Measurements from ENCODE around the gene C14orf119. TPM values are rescaled to one million over a fixed set of nuclear protein-coding genes. Genes with fewer than 3 reads are reported as not detected.

The C14orf119 gene
- total and polyA plus RNA-seq, 4 experiments from 2014 or later: 49.7 to 147 (median 67.1) TPM

GRCh38 chr14:23077962-23078361 is 17.3 kb upstream of the C14orf119 start:
- H3K27me3 Mint-ChIP-seq: no peaks in the 10 kb centered on the region
- Histone ChIP-seq H3K4me1 (ENCODE audit: insufficient read depth, low read length) (no peaks in the 10 kb centered on the region), H3K27ac (ENCODE audit: low read depth, low read length) (no peak overlapping the region), H3K36me3 (ENCODE audit: insufficient read depth, low read length) (peaks cover 83% of the 10 kb centered on the region), H3K27me3 (ENCODE audit: insufficient read depth, low read length) (no peaks in the 10 kb centered on the region), H3K4me3 (ENCODE audit: low read length in 2 of 2) (no peak overlapping the region), H3K9me3 (ENCODE audit: control insufficient read depth in 1 of 2, low read length in 2 of 2) (no peaks in the 10 kb centered on the region)
- CTCF ChIA-PET (ENCODE audit: partially characterized antibody): interaction anchor here (1.0 to 5.6 kb wide), 21 partner anchors 8 to 358 kb away, joined by 3 to 47 read pairs (median 6); partner anchors contain the start of genes ACIN1, C14orf119, CDH24 and CEBPE
- H3K4me1 Mint-ChIP-seq: peaks cover 0 to 9% (median 8%) of the 10 kb centered on the region in 4 donors
- no peak for DNase-seq
- peaks cover 51 to 79% of the 10 kb centered on the region in 2 donors for H3K36me3 Mint-ChIP-seq
- intact Hi-C loops (cut with micrococcal nuclease): loop anchor here (1.0 to 2.0 kb wide), 3 partner anchors 9 to 109 kb away; no protein-coding TSS in a partner anchor
- no peak overlapping the region for H3K4me3 Mint-ChIP-seq
- POLR2A ChIA-PET (ENCODE audit: partially characterized antibody): interaction anchor here (0.9 to 2.4 kb wide), 4 partner anchors 9 to 43 kb away, joined by 3 to 16 read pairs (median 4); partner anchors contain the start of genes ACIN1 and C14orf119
- peak overlapping the region in 1 of 7 donors; percentile 59 for H3K27ac Mint-ChIP-seq
- H3K9me3 Mint-ChIP-seq: no peaks in the 10 kb centered on the region

GRCh38 chr14:23078692-23079116 is 16.6 kb upstream of the C14orf119 start:
- no peak overlapping the region for H3K4me3 ChIP-seq (ENCODE audit: low read length in 2 of 2)
- intact Hi-C loops (cut with micrococcal nuclease): no loop called here
- Mint-ChIP-seq H3K4me1 (peaks cover 0 to 9% (median 8%) of the 10 kb centered on the region in 4 donors), H3K36me3 (peaks cover 51 to 80% of the 10 kb centered on the region in 2 donors), H3K27me3 (no peaks in the 10 kb centered on the region), H3K4me3 (no peak overlapping the region), H3K27ac (peak overlapping the region in 1 of 7 donors; percentile 9), H3K9me3 (no peaks in the 10 kb centered on the region)
- no peaks in the 10 kb centered on the region for H3K27me3 ChIP-seq (ENCODE audit: insufficient read depth, low read length)
- CTCF ChIA-PET (ENCODE audit: partially characterized antibody): interaction anchor here (1.1 to 5.6 kb wide), 7 partner anchors 10 to 92 kb away, joined by 3 to 47 read pairs (median 9); partner anchors contain the start of genes ACIN1, C14orf119 and CDH24
- POLR2A ChIA-PET (ENCODE audit: partially characterized antibody): no interaction called here
- no peaks in the 10 kb centered on the region for H3K9me3 ChIP-seq (ENCODE audit: control insufficient read depth in 1 of 2, low read length in 2 of 2)
- H3K27ac ChIP-seq (ENCODE audit: low read depth, low read length): no peak overlapping the region
- DNase-seq: no peak
- H3K36me3 ChIP-seq (ENCODE audit: insufficient read depth, low read length): peaks cover 83% of the 10 kb centered on the region
- H3K4me1 ChIP-seq (ENCODE audit: insufficient read depth, low read length): no peaks in the 10 kb centered on the region

DNA sequence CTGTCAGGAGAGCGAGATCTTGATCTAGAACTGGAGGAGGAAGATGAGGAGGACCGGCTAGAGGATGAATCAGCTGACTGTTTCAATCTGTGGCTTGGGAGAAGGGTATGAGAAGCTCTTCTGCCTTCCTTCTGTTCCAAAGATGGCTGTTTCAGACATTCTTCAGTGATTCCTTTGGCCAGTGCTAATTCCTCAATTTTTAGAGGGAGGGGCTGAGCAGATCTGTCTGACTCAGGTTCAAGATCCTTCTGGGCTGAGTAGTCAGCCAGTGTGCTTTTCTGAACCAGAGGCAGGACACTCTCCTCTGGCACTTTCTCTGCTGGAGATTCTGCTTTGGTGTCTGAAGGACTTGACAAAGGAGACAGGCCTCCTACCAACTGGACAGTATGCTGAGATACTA is 15.6 kb upstream of the C14orf119 start:
- Mint-ChIP-seq H3K27ac (no peak overlapping the region), H3K36me3 (peaks cover 54 to 75% of the 10 kb centered on the region in 2 donors), H3K4me3 (no peak overlapping the region), H3K4me1 (peaks cover 0 to 9% (median 8%) of the 10 kb centered on the region in 4 donors), H3K9me3 (no peaks in the 10 kb centered on the region), H3K27me3 (no peaks in the 10 kb centered on the region)
- ChIA-PET CTCF (ENCODE audit: partially characterized antibody) (interaction anchor here (1.3 to 5.6 kb wide), 5 partner anchors 11 to 92 kb away, joined by 3 to 47 read pairs (median 6); partner anchors contain the start of genes ACIN1 and C14orf119), POLR2A (ENCODE audit: partially characterized antibody) (interaction anchor here (0.5 to 0.9 kb wide), 3 partner anchors 8 to 20 kb away, joined by 3 to 4 read pairs (median 3); partner anchors contain the start of gene ACIN1)
- H3K9me3 ChIP-seq (ENCODE audit: control insufficient read depth in 1 of 2, low read length in 2 of 2): no peaks in the 10 kb centered on the region
- intact Hi-C loops (cut with micrococcal nuclease): no loop called here
- no peak overlapping the region for H3K4me3 ChIP-seq (ENCODE audit: low read length in 2 of 2)
- no peak overlapping the region for H3K27ac ChIP-seq (ENCODE audit: low read depth, low read length)
- no peaks in the 10 kb centered on the region for H3K4me1 ChIP-seq (ENCODE audit: insufficient read depth, low read length)
- no peaks in the 10 kb centered on the region for H3K27me3 ChIP-seq (ENCODE audit: insufficient read depth, low read length)
- peaks cover 82% of the 10 kb centered on the region for H3K36me3 ChIP-seq (ENCODE audit: insufficient read depth, low read length)
- no peak for DNase-seq

DNA sequence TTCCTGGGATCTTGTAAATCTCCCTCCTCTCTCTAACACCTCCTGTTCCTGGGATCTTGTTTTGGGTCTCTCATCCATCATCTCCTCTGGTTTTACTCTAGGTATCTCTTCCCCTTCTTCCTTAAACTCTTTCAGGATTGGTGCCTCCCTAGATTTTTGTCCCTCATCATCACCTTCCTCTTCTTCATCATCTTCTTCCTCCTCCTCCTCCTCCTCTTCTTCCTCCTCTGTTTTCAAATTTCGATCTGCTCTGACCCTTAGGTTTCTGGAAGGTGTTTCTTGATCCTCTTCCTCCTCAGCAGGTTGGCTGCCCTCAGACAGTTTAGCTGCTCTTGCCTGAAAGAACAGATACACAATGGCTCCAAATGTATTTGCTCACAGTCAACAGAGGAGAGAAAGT is 14.8 kb upstream of the C14orf119 start:
- H3K4me1 Mint-ChIP-seq: peaks cover 2 to 9% (median 7%) of the 10 kb centered on the region in 4 donors
- Histone ChIP-seq H3K9me3 (ENCODE audit: control insufficient read depth in 1 of 2, low read length in 2 of 2) (no peaks in the 10 kb centered on the region), H3K4me3 (ENCODE audit: low read length in 2 of 2) (no peak overlapping the region), H3K4me1 (ENCODE audit: insufficient read depth, low read length) (no peaks in the 10 kb centered on the region), H3K27me3 (ENCODE audit: insufficient read depth, low read length) (no peaks in the 10 kb centered on the region), H3K27ac (ENCODE audit: low read depth, low read length) (no peak overlapping the region), H3K36me3 (ENCODE audit: insufficient read depth, low read length) (peaks cover 78% of the 10 kb centered on the region)
- H3K27me3 Mint-ChIP-seq: no peaks in the 10 kb centered on the region
- CTCF ChIA-PET (ENCODE audit: partially characterized antibody): interaction anchor here (0.7 to 5.6 kb wide), 8 partner anchors 8 to 92 kb away, joined by 3 to 47 read pairs (median 4); partner anchors contain the start of genes ACIN1 and C14orf119
- DNase-seq: no peak
- POLR2A ChIA-PET (ENCODE audit: partially characterized antibody): interaction anchor here (0.5 to 0.9 kb wide), 2 partner anchors 14 to 20 kb away, joined by 3 to 4 read pairs; partner anchors contain the start of gene ACIN1
- peaks cover 57 to 75% of the 10 kb centered on the region in 2 donors for H3K36me3 Mint-ChIP-seq
- H3K4me3 Mint-ChIP-seq: no peak overlapping the region
- intact Hi-C loops (cut with micrococcal nuclease): no loop called here
- H3K9me3 Mint-ChIP-seq: no peaks in the 10 kb centered on the region
- peak overlapping the region in 5 of 7 donors; percentile 13 to 86 (median 71) for H3K27ac Mint-ChIP-seq

DNA sequence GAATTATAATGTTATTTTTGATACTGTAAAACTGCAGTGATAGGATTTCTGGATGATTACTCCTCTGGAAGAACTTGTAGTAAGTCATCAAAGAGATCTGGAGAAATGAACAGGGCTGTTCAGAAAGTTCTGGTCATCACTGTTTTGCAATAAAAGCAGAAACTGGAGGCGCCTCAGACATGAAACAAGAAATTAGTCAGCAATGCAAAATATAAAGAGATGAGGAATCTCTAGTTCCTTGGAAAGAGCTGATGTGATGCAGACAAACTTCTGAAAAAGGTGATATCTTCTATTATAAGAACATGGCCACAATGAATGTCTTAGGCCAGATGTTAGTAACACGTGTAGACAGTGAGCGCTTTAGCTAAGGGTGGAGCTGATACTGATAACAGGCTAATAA is 9.8 kb upstream of the C14orf119 start:
- H3K4me3 ChIP-seq (ENCODE audit: low read length in 2 of 2): no peak overlapping the region
- peaks cover 19 to 37% (median 20%) of the 10 kb centered on the region in 4 donors for H3K4me1 Mint-ChIP-seq
- H3K9me3 ChIP-seq (ENCODE audit: control insufficient read depth in 1 of 2, low read length in 2 of 2): no peaks in the 10 kb centered on the region
- peaks cover 69% of the 10 kb centered on the region for H3K36me3 ChIP-seq (ENCODE audit: insufficient read depth, low read length)
- H3K4me1 ChIP-seq (ENCODE audit: insufficient read depth, low read length): peaks cover 5% of the 10 kb centered on the region
- ChIA-PET CTCF (ENCODE audit: partially characterized antibody) (interaction anchor here (1.1 to 2.1 kb wide), 7 partner anchors 8 to 99 kb away, joined by 3 to 8 read pairs (median 4); partner anchors contain the start of genes ACIN1 and C14orf119), POLR2A (ENCODE audit: partially characterized antibody) (interaction anchor here (0.8 to 1.1 kb wide), 2 partner anchors 9 kb away, joined by 3 to 6 read pairs; partner anchors contain the start of genes ACIN1 and C14orf119)
- H3K27me3 ChIP-seq (ENCODE audit: insufficient read depth, low read length): no peaks in the 10 kb centered on the region
- no peak for DNase-seq
- no peak overlapping the region for H3K27ac ChIP-seq (ENCODE audit: low read depth, low read length)
- intact Hi-C loops (cut with micrococcal nuclease): no loop called here
- H3K9me3 Mint-ChIP-seq: peaks cover 0 to 3% (median 0%) of the 10 kb centered on the region in 8 donors
- H3K27me3 Mint-ChIP-seq: no peaks in the 10 kb centered on the region
- no peak overlapping the region for H3K27ac Mint-ChIP-seq
- H3K4me3 Mint-ChIP-seq: no peak overlapping the region
- peaks cover 56 to 71% of the 10 kb centered on the region in 2 donors for H3K36me3 Mint-ChIP-seq

DNA sequence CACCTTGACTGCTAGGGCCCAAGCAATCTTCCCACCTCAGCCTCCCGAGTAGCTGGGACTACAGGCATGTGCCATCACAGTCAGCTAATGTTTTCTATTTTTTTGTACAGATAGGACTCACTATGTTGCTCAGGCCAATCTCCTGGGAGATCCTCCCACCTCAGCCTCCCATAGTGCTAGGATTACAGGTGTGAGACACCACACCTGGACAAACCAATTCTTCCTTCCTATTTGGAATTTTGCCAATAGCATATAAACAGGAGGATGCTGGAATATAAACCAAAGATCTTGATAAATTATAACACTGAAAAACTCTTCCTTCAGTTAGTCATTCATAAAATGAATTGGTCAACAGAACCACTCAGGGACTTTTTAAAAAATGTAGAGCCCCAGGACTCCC is 8.7 kb upstream of the C14orf119 start:
- Histone ChIP-seq H3K4me3 (ENCODE audit: low read length in 2 of 2) (no peak overlapping the region), H3K4me1 (ENCODE audit: insufficient read depth, low read length) (peaks cover 5% of the 10 kb centered on the region), H3K27ac (ENCODE audit: low read depth, low read length) (no peak overlapping the region), H3K27me3 (ENCODE audit: insufficient read depth, low read length) (no peaks in the 10 kb centered on the region), H3K36me3 (ENCODE audit: insufficient read depth, low read length) (peaks cover 62% of the 10 kb centered on the region), H3K9me3 (ENCODE audit: control insufficient read depth in 1 of 2, low read length in 2 of 2) (no peaks in the 10 kb centered on the region)
- CTCF ChIA-PET (ENCODE audit: partially characterized antibody): interaction anchor here (1.1 to 2.1 kb wide), 5 partner anchors 9 to 100 kb away, joined by 3 to 8 read pairs (median 4); no protein-coding TSS in a partner anchor
- POLR2A ChIA-PET (ENCODE audit: partially characterized antibody): interaction anchor here (0.7 kb wide), 1 partner anchor 26 kb away, joined by 3 read pairs; no protein-coding TSS in a partner anchor
- Mint-ChIP-seq H3K27me3 (no peaks in the 10 kb centered on the region), H3K9me3 (peaks cover 0 to 3% (median 0%) of the 10 kb centered on the region in 8 donors), H3K4me3 (no peak overlapping the region), H3K36me3 (peaks cover 50 to 63% of the 10 kb centered on the region in 2 donors), H3K4me1 (peaks cover 19 to 40% (median 19%) of the 10 kb centered on the region in 4 donors), H3K27ac (peak overlapping the region in 3 of 7 donors; percentile 22 to 76 (median 59))
- intact Hi-C loops (cut with micrococcal nuclease): no loop called here
- no peak for DNase-seq

Data from CD4-positive, alpha-beta memory T cell (primary cell).